Measurements from ENCODE around the gene MTUS2. TPM values are rescaled to one million over a fixed set of nuclear protein-coding genes. Genes with fewer than 3 reads are reported as not detected.

Gene MTUS2
- total and polyA plus RNA-seq, 2 donors (not counting 3 experiments of a cell fraction or from before 2014, with no cell fraction given) = not detected

- no TSS peak for BruUV-seq (replicated peaks)
- DNase-seq (ENCODE audit: low read depth, low spot score) (no peak), FAIRE-seq (no peak)
- Histone ChIP-seq H3K36me3 (ENCODE audit: control insufficient read depth in 2 of 2, extremely low read depth in 1 of 2, insufficient read depth in 2 of 2, low read length in 2 of 2) (no peaks in the 10 kb centered on the region), H3K9me3 (replicated peaks; ENCODE audit: control insufficient read depth, insufficient read depth, low read length) (no peaks in the 10 kb centered on the region), H4K20me1 (replicated peaks; ENCODE audit: control insufficient read depth, extremely low read depth, insufficient read depth, low read length) (no peaks in the 10 kb centered on the region), H3K27ac (ENCODE audit: insufficient read depth, low read depth, low read length) (no peak overlapping the region), H3K4me2 (ENCODE audit: insufficient read depth, low read length) (no peak overlapping the region), H3K9ac (replicated peaks; ENCODE audit: extremely low read depth, insufficient read depth, low read length) (no peak overlapping the region), H3K9me1 (replicated peaks; ENCODE audit: control insufficient read depth, extremely low read depth, insufficient read depth, low read length) (no peaks in the 10 kb centered on the region), H2AFZ (ENCODE audit: low read depth, low read length) (no peak overlapping the region), H3K79me2 (ENCODE audit: control insufficient read depth, insufficient read depth, low read length) (no peaks in the 10 kb centered on the region), H3K27me3 (ENCODE audit: control insufficient read depth in 2 of 2, insufficient read depth in 2 of 2, low read length in 2 of 2) (no peaks in the 10 kb centered on the region), H3K4me1 (ENCODE audit: control insufficient read depth, extremely low read depth, insufficient read depth, low read length) (no peaks in the 10 kb centered on the region), H3K4me3 (replicated peaks in 1 of 3; ENCODE audit: insufficient read depth in 1 of 3, low read depth in 1 of 3, low read length in 3 of 3) (no peak overlapping the region)
- POLR2A ChIA-PET = no interaction called here
- intact Hi-C loops (cut with micrococcal nuclease) (no loop called here), dilution Hi-C loops (cut with MboI; ENCODE audit: extremely low pct_ligation_motif_present, low sequenced_read_pairs) (no loop called here)
- CTCF ChIA-PET = no interaction called here
- no peak for TF ChIP-seq EZH2 (IDR thresholded peaks at IDR 0.05; ENCODE audit: borderline replicate concordance, low read depth, low read length, severe bottlenecking)
- no peak for TF ChIP-seq MYC (IDR thresholded peaks at IDR 0.05; ENCODE audit: low read depth, low read length)
- no peak for TF ChIP-seq CTCF (IDR thresholded peaks at IDR 0.05; ENCODE audit: extremely low read depth in 1 of 2, insufficient read depth in 1 of 2, low read depth in 1 of 2, low read length in 2 of 2)
- no peak for TF ChIP-seq JUN (IDR thresholded peaks at IDR 0.05; ENCODE audit: borderline replicate concordance, insufficient read depth, insufficient read length, low read depth)
- TF ChIP-seq POLR2AphosphoS5 (IDR thresholded peaks at IDR 0.05; ENCODE audit: insufficient read depth, low read depth, low read length) = no peak
- TF ChIP-seq POLR2A (IDR thresholded peaks at IDR 0.05; ENCODE audit: low read depth, low read length) = no peak
- no peak for TF ChIP-seq GATA2 (IDR thresholded peaks at IDR 0.05; ENCODE audit: insufficient read depth, insufficient read length, low read depth, low read length)
- TF ChIP-seq MAX (IDR thresholded peaks at IDR 0.05; ENCODE audit: insufficient read depth, insufficient read length) = no peak
Observed at GRCh38 chr13:29292045-29292444, 471.9 kb downstream of the MTUS2 start.
